GM12801 (cell line): ENCODE data around the gene TMEM163.

Experiments used
- CTCF ChIP-seq: IDR thresholded peaks from one replicate; pipeline ENCODE4 v1.5.1; 2011; ENCODE audit warnings: control low read depth; ENCODE audit not compliant: insufficient read length; ENCODE audit errors: extremely low read depth

Gene TMEM163

DNA sequence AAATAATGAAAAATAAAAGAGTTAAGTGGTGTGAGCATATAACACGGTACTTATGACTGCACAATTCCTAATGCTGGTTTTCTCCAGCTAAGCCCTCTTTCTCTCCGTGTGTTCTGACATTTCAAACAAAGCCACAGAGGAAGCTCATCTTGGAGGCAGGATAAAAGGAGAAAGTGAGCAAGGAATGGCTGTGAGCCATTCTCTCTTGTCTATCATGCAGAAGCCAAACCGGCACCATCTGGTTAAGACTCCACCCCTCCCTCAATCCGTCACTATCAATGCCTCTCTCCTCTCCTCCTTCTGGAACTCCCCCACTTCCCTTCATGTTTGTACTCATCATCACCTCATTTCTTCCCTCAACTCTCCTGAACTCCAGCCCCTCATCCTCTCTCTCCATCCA, 210.4 kb downstream of the TMEM163 start:
- no peak for TF ChIP-seq CTCF

DNA sequence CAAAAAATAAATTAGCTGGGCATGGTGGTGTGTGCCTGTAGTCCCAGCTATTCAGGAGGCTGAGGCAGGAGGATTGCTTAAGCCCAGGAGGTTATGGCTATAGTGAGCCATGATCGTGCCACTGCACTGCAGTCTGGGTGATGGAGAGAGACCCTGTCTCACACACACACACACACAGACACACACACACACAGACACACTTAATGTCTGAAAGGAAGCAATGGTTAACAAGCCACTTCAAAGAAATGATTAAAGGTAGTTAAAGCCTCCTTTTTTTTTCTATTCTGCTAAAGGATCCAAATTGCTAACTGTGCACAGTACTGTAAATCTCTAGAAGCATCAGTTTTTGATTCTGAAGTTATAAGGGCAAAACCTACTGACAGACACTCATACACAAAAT, 211.1 kb downstream of the TMEM163 start:
- no peak for TF ChIP-seq CTCF

- no peak for TF ChIP-seq CTCF
Measured at GRCh38 chr2:134505446-134505845, 213.4 kb downstream of the TMEM163 start.

GRCh38 chr2:134504586-134505336, 214.0 kb downstream of the TMEM163 start:
- no peak for TF ChIP-seq CTCF

- TF ChIP-seq CTCF, result no peak
Measured at GRCh38 chr2:134502104-134502503, 216.7 kb downstream of the TMEM163 start.

- no peak for TF ChIP-seq CTCF
Measured at GRCh38 chr2:134501476-134502091, 217.2 kb downstream of the TMEM163 start.

DNA sequence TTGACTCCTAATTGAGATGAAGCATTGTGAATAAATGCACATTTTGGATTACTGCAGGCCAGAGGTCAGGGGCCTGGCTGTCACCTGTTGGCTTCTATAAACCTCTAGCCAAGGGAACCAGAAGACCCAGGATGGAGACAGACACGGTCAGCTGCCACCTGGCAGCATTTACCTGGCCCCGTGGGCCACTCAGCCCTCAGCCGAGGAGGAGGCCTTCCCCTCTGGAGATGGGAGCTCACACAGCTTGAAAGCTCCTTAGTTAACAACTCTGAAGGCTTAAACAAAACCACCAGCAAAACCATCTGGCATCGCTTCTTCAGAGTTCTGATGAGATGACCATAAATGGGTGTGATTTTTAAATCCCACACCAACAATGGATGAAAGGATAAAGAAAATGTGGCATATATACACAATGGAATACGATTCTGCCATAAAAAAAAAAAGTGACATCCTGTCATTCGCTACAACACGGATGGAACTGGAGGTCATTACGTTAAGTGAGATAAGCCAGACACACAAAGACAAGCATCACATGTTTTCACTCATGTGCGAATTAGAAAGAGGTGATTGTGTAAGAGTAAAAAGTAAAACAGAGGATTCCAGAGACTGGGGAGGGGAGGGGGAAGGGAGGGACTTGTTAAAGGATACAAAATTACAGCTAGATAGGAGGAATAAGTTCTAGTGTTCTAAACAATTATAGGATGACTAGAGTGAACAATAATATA, 218.4 kb downstream of the TMEM163 start:
- no peak for TF ChIP-seq CTCF
